NCI-H146 treated with DMSO at 0.1 percent for 48 hours (cell line): ENCODE data around the gene NUDT8.
"Not testable (repeated sequence)": the region's sequence is repeated elsewhere in the genome, so short reads cannot be mapped to it uniquely, and the experiment has no call there.

ENCODE experiments used
- DNase-seq: peaks from one replicate; lab custom pipeline; 2025; ENCODE audit not compliant: unreplicated experiment; lab: John Stamatoyannopoulos, UW

Gene NUDT8

DNA sequence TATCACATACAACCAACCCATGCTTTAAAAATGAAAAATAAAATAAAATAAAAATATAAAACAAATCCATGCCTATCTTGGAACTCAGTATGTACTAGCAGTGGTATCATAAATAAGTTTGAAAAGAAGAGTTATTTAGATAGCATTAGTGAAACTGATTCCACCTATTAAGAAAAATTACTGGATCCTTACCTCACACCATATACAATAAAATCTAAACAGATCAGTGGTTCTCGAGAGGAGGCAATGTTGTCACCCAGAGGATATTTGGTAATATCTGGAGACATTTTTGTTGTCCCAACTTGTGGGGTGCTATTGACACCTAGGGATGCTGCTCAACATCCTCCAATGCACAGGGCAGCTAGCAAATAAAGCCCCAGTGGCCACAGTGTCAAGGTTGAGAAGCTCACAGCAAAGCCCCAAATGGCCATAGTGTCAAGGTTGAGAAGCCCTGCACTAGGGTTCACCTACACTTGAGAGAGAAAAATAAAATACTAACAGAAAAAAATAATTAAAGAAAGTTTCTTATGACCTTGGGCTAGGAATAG lies 32.9 kb downstream of the NUDT8 start:
- no peak for DNase-seq

DNA sequence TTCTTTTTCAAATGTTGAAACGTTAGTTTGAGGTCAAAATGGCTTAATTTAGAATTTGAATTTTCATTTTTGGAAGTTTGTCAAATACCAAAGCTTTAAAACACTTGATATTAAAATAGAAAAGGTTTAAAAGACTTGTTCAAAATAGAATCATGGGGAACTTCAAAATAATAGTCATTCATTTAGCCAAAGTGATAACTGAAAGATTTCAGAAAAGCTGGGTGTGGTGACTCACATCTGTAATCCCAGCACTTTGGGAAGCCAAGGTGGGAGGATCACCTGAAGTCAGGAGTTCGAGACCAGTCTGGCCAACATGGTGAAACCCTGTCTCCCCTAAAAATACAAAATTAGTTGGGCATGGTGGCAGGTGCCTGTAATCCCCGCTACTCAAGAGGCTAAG lies 35.3 kb downstream of the NUDT8 start:
- no peak for DNase-seq

DNA sequence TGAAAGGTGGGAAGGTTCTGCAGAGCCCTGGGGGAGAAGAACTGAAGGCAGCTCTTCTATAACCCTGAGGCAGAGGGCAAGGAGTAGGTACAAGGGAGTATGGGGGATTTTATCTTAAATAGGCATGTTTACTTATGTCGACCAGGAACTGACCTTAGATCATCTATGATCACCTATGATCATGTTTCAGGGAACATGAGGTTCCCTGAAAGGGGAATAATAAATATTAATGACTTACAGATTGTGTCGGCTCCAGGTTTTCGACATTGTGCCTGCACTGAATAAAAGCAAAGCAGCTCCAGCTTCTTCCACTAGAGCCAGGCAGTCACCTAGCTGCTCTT lies 36.2 kb downstream of the NUDT8 start:
- no peak for DNase-seq

DNA sequence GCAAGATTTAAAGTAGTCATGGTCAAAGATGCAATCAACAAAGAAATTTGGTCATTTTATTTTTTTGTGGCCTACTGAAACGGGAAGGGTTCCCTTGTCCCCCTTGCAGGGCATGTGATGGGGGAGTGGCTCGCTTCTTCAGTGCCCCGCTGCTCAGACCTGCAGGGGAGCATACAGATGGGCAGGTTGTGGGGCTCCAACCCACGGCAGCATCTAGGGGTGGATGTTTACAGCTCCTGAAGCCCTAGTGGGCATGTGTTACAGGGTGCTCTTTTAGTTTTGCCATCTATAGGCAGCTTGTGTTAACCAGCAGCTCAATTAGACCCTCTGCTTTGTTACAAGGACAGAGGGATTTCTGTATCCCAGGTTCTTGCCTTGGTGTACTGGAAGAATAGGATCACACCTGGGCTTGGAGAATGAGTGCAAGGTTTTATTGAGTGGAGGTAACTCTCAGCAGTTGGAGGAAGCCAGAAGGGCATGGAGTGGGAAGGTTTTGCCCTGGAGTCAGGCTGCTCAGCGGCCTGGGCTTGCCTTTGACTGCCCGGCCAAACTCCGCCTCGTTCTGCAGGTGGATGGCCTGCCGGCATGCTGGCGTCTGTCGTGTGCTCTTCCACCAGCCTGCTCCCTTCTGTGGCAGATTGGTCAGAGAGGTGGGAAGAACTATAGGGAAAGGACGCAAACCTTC lies 36.7 kb downstream of the NUDT8 start:
- no peak for DNase-seq

DNA sequence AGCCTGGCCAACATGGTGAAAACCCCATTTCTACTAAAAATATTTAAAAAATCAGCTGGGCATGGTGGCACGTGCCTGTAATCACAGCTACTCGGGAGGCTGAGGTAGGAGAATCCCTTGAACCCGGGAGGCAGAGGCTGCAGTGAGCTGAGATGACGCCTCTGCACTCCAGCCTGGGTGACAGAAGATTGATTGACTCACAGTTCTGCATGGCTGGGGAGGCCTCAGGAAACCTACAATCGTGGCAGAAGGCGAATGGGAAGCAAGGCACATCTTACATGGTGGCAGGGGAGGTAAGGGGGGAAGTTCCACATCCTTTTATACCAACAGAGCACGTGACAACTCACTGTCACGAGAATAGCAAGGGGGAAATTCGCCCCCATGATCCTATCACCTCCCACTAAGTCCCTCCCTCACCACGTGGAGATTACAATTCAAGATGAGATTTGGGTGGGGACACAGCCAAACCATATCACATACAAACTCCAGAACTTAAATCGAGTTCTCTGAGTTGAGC lies 40.8 kb downstream of the NUDT8 start:
- DNase-seq = not testable (repeated sequence)

DNA sequence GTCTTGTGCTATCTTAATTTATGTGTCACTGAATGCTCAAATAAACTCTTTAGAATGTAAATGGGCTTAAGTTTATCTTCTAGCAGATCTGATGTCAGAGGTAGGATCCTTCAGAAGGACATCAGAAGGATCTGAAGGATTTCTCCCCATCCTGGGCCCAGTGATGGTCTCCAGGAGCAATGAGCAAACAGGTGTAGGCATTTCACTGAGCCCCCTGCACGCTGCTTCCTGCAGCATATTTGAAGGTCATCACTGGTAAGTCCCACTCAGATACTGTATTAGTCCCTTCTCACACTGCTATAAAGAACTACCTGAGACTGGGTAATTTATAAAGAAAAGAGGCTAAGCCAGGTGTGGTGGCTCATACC lies 41.6 kb downstream of the NUDT8 start:
- no peak for DNase-seq

DNA sequence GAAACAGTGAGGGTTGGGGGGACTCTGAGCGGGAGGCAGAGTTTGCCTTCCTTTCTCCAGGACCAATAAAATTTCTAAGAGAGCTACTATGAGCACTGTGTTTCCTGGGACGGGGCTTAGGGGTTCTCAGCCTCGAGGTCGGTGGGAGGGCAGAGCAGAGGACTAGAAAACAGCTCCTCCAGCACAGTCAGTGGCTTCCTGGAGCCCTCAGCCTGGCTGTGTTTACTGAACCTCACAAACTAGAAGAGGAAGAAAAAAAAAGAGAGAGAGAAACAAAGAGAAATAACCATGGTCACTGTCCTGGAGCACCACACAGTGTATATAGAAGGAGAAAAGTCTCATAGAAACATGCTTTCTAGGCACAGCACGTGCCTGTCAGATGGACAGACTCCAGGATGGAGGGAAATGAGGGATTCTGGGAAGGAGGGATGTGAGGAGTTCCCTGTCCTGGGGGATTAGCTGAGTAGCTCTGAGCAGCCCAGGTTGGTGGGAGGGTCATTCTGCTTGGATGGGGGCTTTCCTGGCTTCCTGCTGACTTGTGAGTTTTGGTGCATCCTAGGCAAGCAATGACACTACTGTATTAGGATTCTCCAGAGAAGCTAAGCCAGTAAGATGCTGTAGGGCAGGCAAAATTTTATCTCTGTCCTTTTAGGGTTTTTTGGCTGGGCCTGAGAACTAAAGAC lies 43.0 kb downstream of the NUDT8 start:
- DNase-seq = no peak

DNA sequence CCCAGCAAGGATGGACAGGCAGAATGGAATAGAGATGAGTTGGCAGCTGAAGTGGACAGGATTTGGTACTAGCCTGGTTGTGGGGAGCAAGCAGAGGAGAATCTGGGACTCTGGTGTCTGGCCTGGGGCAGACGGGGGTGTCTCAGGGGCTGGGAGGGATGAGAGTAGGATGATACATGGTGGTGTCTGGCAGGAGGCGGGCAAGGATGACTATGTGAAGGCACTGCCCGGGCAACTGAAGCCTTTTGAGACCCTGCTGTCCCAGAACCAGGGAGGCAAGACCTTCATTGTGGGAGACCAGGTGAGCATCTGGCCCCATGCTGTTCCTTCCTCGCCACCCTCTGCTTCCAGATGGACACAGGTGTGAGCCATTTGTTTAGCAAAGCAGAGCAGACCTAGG lies 43.8 kb downstream of the NUDT8 start:
- DNase-seq = no peak

DNA sequence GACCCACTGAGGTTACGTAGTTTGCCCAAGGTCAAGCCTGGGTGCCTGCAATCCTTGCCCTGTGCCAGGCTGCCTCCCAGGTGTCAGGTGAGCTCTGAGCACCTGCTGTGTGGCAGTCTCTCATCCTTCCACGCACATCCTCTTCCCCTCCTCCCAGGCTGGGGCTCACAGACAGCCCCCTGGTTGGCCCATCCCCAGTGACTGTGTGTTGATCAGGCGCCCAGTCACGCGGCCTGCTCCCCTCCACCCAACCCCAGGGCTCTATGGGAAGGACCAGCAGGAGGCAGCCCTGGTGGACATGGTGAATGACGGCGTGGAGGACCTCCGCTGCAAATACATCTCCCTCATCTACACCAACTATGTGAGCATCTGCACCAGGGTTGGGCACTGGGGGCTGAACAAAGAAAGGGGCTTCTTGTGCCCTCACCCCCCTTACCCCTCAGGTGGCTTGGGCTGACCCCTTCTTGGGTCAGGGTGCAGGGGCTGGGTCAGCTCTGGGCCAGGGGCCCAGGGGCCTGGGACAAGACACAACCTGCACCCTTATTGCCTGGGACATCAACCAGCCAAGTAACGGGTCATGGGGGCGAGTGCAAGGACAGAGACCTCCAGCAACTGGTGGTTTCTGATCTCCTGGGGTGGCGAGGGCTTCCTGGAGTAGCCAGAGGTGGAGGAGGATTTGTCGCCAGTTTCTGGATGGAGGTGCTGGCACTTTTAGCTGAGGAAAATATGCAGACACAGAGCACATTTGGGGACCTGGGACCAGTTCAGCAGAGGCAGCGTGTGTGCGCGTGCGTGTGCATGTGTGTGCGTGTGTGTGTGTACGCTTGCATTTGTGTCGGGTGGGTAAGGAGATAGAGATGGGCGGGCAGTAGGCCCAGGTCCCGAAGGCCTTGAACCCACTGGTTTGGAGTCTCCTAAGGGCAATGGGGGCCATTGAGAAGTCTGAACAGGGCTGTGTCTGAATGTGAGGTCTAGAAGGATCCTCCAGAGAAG lies 44.6 kb downstream of the NUDT8 start:
- DNase-seq = no peak

DNA sequence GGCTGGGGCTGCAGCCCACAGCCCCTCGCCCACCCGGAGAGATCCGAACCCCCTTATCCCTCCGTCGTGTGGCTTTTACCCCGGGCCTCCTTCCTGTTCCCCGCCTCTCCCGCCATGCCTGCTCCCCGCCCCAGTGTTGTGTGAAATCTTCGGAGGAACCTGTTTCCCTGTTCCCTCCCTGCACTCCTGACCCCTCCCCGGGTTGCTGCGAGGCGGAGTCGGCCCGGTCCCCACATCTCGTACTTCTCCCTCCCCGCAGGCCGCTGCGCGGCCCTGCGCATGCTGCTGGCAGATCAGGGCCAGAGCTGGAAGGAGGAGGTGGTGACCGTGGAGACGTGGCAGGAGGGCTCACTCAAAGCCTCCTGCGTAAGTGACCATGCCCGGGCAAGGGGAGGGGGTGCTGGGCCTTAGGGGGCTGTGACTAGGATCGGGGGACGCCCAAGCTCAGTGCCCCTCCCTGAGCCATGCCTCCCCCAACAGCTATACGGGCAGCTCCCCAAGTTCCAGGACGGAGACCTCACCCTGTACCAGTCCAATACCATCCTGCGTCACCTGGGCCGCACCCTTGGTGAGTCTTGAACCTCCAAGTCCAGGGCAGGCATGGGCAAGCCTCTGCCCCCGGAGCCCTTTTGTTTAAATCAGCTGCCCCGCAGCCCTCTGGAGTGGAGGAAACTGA lies 45.4 kb downstream of the NUDT8 start:
- no peak for DNase-seq

DNA sequence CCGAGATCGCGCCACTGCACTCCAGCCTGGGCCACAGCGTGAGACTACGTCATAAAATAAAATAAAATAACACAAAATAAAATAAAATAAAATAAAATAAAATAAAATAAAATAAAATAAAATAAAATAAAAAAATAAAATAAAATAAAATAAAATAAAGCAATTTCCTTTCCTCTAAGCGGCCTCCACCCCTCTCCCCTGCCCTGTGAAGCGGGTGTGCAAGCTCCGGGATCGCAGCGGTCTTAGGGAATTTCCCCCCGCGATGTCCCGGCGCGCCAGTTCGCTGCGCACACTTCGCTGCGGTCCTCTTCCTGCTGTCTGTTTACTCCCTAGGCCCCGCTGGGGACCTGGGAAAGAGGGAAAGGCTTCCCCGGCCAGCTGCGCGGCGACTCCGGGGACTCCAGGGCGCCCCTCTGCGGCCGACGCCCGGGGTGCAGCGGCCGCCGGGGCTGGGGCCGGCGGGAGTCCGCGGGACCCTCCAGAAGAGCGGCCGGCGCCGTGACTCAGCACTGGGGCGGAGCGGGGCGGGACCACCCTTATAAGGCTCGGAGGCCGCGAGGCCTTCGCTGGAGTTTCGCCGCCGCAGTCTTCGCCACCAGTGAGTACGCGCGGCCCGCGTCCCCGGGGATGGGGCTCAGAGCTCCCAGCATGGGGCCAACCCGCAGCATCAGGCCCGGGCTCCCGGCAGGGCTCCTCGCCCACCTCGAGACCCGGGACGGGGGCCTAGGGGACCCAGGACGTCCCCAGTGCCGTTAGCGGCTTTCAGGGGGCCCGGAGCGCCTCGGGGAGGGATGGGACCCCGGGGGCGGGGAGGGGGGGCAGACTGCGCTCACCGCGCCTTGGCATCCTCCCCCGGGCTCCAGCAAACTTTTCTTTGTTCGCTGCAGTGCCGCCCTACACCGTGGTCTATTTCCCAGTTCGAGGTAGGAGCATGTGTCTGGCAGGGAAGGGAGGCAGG lies 46.2 kb downstream of the NUDT8 start, which contains the start of gene GSTP1:
Gene GSTP1 (plus strand): TSS at position 566 of the 958 bp plus-strand sequence. CDS start 32 bp downstream, at position 598.
- DNase-seq = no peak

DNA sequence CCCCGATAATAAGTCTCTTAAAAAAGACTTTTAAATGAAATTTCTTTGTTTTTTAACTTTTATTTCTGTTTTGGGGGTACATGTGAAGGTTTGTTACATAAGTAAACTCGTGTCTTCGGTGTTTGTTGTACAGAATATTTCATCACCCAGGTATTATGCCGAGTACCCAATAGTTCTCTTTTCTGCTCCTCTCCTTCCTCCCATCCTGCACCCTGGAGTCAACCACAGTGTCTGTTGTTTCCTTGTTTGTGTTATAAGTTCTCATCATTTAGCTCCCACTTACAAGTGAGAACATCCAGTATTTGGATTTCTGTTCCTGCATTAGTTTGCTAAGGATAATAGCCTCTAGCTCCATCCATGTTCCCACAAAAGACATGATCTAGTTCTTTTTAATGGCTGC lies 47.7 kb downstream of the NUDT8 start:
- no peak for DNase-seq

DNA sequence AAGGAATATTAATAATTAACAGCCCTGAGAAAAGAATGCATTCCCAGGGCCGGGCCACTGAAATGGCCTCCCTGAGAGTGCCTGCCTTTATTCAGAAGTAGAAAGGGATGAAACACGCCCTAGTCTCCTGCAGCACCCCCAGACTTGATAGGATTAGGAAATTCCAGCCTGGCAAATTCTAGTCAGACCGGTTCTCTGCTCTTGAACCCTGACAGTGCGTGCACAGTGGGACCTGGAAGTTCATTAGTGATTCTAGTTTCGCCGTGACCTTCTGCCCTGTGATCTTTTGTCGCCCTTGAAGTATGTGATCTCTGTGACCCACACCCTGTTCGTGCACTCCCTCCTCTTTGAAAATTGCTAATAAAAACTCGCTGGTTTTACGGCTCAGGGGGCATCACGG lies 48.3 kb downstream of the NUDT8 start:
- DNase-seq = no peak

DNA sequence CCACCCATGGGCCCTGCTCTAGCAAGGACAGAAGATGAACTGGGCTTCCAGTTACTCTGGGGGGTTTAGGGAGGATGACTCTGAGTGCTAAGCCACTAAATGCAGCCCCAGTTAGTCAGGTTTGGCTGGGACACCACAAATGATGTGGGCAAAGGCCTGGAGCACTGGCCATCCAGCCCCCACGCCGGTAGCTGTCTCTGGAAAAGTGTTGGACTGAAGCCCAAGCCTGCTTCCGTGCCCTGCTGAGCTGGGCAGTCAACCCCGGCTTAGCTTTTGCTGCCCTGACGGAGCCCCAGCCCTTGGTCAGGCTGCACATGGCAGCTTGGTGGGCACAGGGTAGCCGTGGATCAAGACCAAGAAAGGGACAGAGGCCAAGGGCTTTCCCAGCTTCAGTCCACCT lies 51.8 kb downstream of the NUDT8 start:
- DNase-seq = no peak
